Hematopoietic multipotent progenitor cell treated with erythropoietin and hydrocortisone succinate and interleukin-3 and kit ligand, for 4 days (in vitro differentiated cells): ENCODE measurements around the gene BFSP1.
A peak's percentile ranks its signal among the peaks of the same experiment; 100 is the strongest.

ENCODE experiments used
- DNase-seq: peaks from one replicate; pipeline ENCODE4 v3.0.0-alpha.2; 2015

BFSP1 gene

GRCh38 chr20:17518339-17519052 lies 12.7 kb downstream of the BFSP1 start:
- no peak for DNase-seq

- no peak for DNase-seq
These were observed 16.1 kb downstream of the BFSP1 start for GRCh38 chr20:17515053-17515452.

GRCh38 chr20:17513939-17514338 lies 17.2 kb downstream of the BFSP1 start:
- no peak for DNase-seq

- peak; percentile 56 for DNase-seq
These were observed 19.8 kb downstream of the BFSP1 start for GRCh38 chr20:17511401-17511800.

- DNase-seq, result no peak
These were observed 20.6 kb downstream of the BFSP1 start for GRCh38 chr20:17510548-17510947.

- DNase-seq, result no peak
These were observed 22.4 kb downstream of the BFSP1 start for GRCh38 chr20:17508756-17509155.

GRCh38 chr20:17507531-17507930 lies 23.6 kb downstream of the BFSP1 start:
- peak; percentile 60 for DNase-seq

GRCh38 chr20:17507032-17507431 lies 24.1 kb downstream of the BFSP1 start:
- peak; percentile 92 for DNase-seq

- peak; percentile 45 for DNase-seq
These were observed 25.3 kb downstream of the BFSP1 start for GRCh38 chr20:17505636-17506517.

GRCh38 chr20:17504898-17505635 lies 26.1 kb downstream of the BFSP1 start:
- DNase-seq, result peak; percentile 92

GRCh38 chr20:17504066-17504897 lies 26.9 kb downstream of the BFSP1 start:
- DNase-seq, result peak; percentile 73

GRCh38 chr20:17503301-17504065 lies 27.7 kb downstream of the BFSP1 start:
- DNase-seq, result peak; percentile 87

GRCh38 chr20:17502105-17502504 lies 29.1 kb downstream of the BFSP1 start:
- no peak for DNase-seq

GRCh38 chr20:17501701-17502100 lies 29.5 kb downstream of the BFSP1 start:
- DNase-seq, result no peak

GRCh38 chr20:17500826-17501225 lies 30.4 kb downstream of the BFSP1 start:
- DNase-seq, result no peak

GRCh38 chr20:17500271-17500670 lies 30.9 kb downstream of the BFSP1 start:
- DNase-seq, result no peak

- no peak for DNase-seq
These were observed 32.1 kb downstream of the BFSP1 start for GRCh38 chr20:17499041-17499440.

GRCh38 chr20:17498641-17499040 lies 32.5 kb downstream of the BFSP1 start:
- DNase-seq, result no peak

- no peak for DNase-seq
These were observed 33.2 kb downstream of the BFSP1 start for GRCh38 chr20:17497821-17498580.

GRCh38 chr20:17495826-17496225 lies 35.4 kb downstream of the BFSP1 start:
- no peak for DNase-seq

GRCh38 chr20:17494201-17494600 lies 37.0 kb downstream of the BFSP1 start:
- no peak for DNase-seq
